Liver (tissue), 9 donors: Measurements from ENCODE around the gene NTN1. TPM values are rescaled to one million over a fixed set of nuclear protein-coding genes. Genes with fewer than 3 reads are reported as not detected.

Source experiments
- DNase-seq: peaks from one replicate; pipeline ENCODE4 v3.0.0-alpha.2; 2017; ENCODE audit warnings: low spot score
- H3K27ac ChIP-seq, 2 donors: one replicate each; pipeline ENCODE4 v1.7.0; 2013; ENCODE audit warnings: inconsistent platforms in 2 of 2, low read length in 2 of 2, control low read depth in 1 of 2, low read depth in 1 of 2, mild to moderate bottlenecking in 1 of 2
- H3K27me3 ChIP-seq, 4 donors: one replicate each; pipeline versions ENCODE4 v1.6.1 to v1.7.0; 2013; ENCODE audit warnings: low read length in 3 of 4, inconsistent platforms in 1 of 4, mild to moderate bottlenecking in 1 of 4, moderate library complexity in 1 of 4; ENCODE audit not compliant: control insufficient read depth in 4 of 4, insufficient read depth in 4 of 4
- H3K36me3 ChIP-seq, 4 donors: one replicate each; pipeline versions ENCODE4 v1.6.1 to v1.7.0; 2013; ENCODE audit warnings: low read length in 3 of 4, mild to moderate bottlenecking in 3 of 4, low read depth in 1 of 4, moderate library complexity in 1 of 4; ENCODE audit not compliant: control insufficient read depth in 4 of 4, insufficient read depth in 3 of 4
- H3K4me1 ChIP-seq, 4 donors: one replicate each; pipeline versions ENCODE4 v1.6.1 to v1.7.0; 2013; ENCODE audit warnings: low read length in 3 of 4, mild to moderate bottlenecking in 3 of 4, moderate library complexity in 1 of 4; ENCODE audit not compliant: control insufficient read depth in 4 of 4, insufficient read depth in 4 of 4
- H3K4me3 ChIP-seq, 3 donors: one replicate each; pipeline versions ENCODE4 v1.6.1 to v1.7.0; 2013; ENCODE audit warnings: low read length in 3 of 3, control low read depth in 1 of 3, low read depth in 1 of 3, mild to moderate bottlenecking in 1 of 3
- H3K9ac ChIP-seq, 2 donors: one replicate each; pipeline ENCODE4 v1.7.0; 2013; ENCODE audit warnings: low read length in 2 of 2, mild to moderate bottlenecking in 2 of 2, moderate library complexity in 2 of 2, control low read depth in 1 of 2, low read depth in 1 of 2
- H3K9me3 ChIP-seq, 4 donors: one replicate each; pipeline versions ENCODE4 v1.6.1 to v1.7.0; 2013; ENCODE audit warnings: low read length in 3 of 4; ENCODE audit not compliant: control insufficient read depth in 4 of 4
- ATF3 ChIP-seq: IDR thresholded peaks from 2 replicates; pipeline ENCODE4 v1.6.1; 2016; ENCODE audit warnings: antibody characterized with exemption
- CTCF ChIP-seq: fragments of 150-350 bp; IDR thresholded peaks from 2 replicates; pipeline ENCODE4 v1.5.1; 2017; ENCODE audit warnings: improper control_type of control experiment, low read depth, low read length; ENCODE audit not compliant: missing input control
- EGR1 ChIP-seq, 2 donors: IDR thresholded peaks; 2 replicates each; pipeline ENCODE4 v1.6.1; 2016 to 2018; ENCODE audit warnings: antibody characterized with exemption in 2 of 2, low read depth in 2 of 2
- FOXA1 ChIP-seq: IDR thresholded peaks from 2 replicates; pipeline ENCODE4 v1.6.1; 2016; ENCODE audit warnings: antibody characterized with exemption
- FOXA2 ChIP-seq: IDR thresholded peaks from 2 replicates; pipeline ENCODE4 v1.6.1; 2016; ENCODE audit warnings: antibody characterized with exemption
- GABPA ChIP-seq, 2 donors: IDR thresholded peaks in 1 of 2; conservative IDR thresholded peaks in 1 of 2; 2 replicates each; pipeline ENCODE4 v1.6.1; 2016; ENCODE audit warnings: antibody characterized with exemption in 2 of 2, mild to moderate bottlenecking in 1 of 2, moderate library complexity in 1 of 2
- HNF4A ChIP-seq, 2 donors: conservative IDR thresholded peaks; 2 replicates each; pipeline ENCODE4 v1.6.1; 2016; ENCODE audit warnings: antibody characterized with exemption in 2 of 2, mild to moderate bottlenecking in 2 of 2
- HNF4G ChIP-seq: IDR thresholded peaks from 2 replicates; pipeline ENCODE4 v1.6.1; 2016; ENCODE audit warnings: antibody characterized with exemption
- JUND ChIP-seq, 2 donors: IDR thresholded peaks; 2 replicates each; pipeline ENCODE4 v1.6.1; 2016; ENCODE audit warnings: antibody characterized with exemption in 2 of 2
- MAX ChIP-seq: IDR thresholded peaks from 2 replicates; pipeline ENCODE4 v1.6.1; 2016; ENCODE audit warnings: antibody characterized with exemption
- NR2F2 ChIP-seq: IDR thresholded peaks from 2 replicates; pipeline ENCODE4 v1.6.1; 2016; ENCODE audit warnings: antibody characterized with exemption
- RAD21 ChIP-seq, 2 donors: IDR thresholded peaks; 2 replicates each; pipeline ENCODE4 v1.6.1; 2016; ENCODE audit warnings: antibody characterized with exemption in 2 of 2, mild to moderate bottlenecking in 2 of 2
- REST ChIP-seq: IDR thresholded peaks from 2 replicates; pipeline ENCODE4 v1.6.1; 2016; ENCODE audit warnings: antibody characterized with exemption, mild to moderate bottlenecking
- RXRA ChIP-seq, 2 donors: IDR thresholded peaks; 2 replicates each; pipeline ENCODE4 v1.6.1; 2017 to 2018; ENCODE audit warnings: antibody characterized with exemption in 2 of 2, mild to moderate bottlenecking in 1 of 2
- SP1 ChIP-seq: IDR thresholded peaks from 2 replicates; pipeline ENCODE4 v1.6.1; 2018; ENCODE audit warnings: antibody characterized with exemption, mild to moderate bottlenecking
- TAF1 ChIP-seq: conservative IDR thresholded peaks from 2 replicates; pipeline ENCODE4 v1.6.1; 2016; ENCODE audit warnings: antibody characterized with exemption, mild to moderate bottlenecking
- YY1 ChIP-seq: IDR thresholded peaks from 2 replicates; pipeline ENCODE4 v1.6.1; 2016; ENCODE audit warnings: antibody characterized with exemption, mild to moderate bottlenecking
- ZBTB33 ChIP-seq: IDR thresholded peaks from 2 replicates; pipeline ENCODE4 v1.6.1; 2016; ENCODE audit warnings: antibody characterized with exemption
- WGBS: extraction: QIAGEN DNeasy Blood & Tissue Kit; methylation state at CpG from one replicate; pipeline ENCODE4 v1.1.7; 2013; 5-methylcytosine and 5-hydroxymethylcytosine counted together
- polyA plus RNA-seq, 2 donors: library from polyadenylated mRNA; stranded (reverse) in 1 of 2; unstranded in 1 of 2; fragments of 200-250 nt in 1 of 2; fragments of >200 nt in 1 of 2; fragmentation: Nextera tagmentation in 1 of 2; extraction: Ambion mirVana in 1 of 2; gene quantifications; one replicate each; pipeline versions ENCODE4 v1.2.1 to v1.2.3, GENCODE V29; 2013 to 2015
- total RNA-seq, 2 donors: library from RNA; depleted of rRNA; stranded (reverse); fragments of >200 nt; gene quantifications; one replicate each; pipeline ENCODE4 v1.2.3, GENCODE V29; 2014
- donor health status: healthy.
- donor health status: healthy.
- donor health status: healthy.
- donor health status: healthy.
- donor health status: healthy.

Gene NTN1
- total and polyA plus RNA-seq, 4 donors: 0.14 to 8.7 (median 4.3) TPM

- no peak for DNase-seq
- 89% methylated on average over 23 of the region's 23 CpGs for WGBS
- no peaks in the 10 kb centered on the region for H3K4me1 ChIP-seq
Measured at GRCh38 chr17:9231449-9232154, 210.3 kb downstream of the NTN1 start.

GRCh38 chr17:9232155-9232475 lies 210.8 kb downstream of the NTN1 start:
- Histone ChIP-seq H3K4me3 (no peak overlapping the region), H3K27me3 (no peaks in the 10 kb centered on the region), H3K36me3 (no peaks in the 10 kb centered on the region), H3K9ac (no peak overlapping the region), H3K9me3 (no peaks in the 10 kb centered on the region), H3K4me1 (no peaks in the 10 kb centered on the region), H3K27ac (no peak overlapping the region)
- no peak for DNase-seq
- WGBS: 85% methylated on average over 6 of the region's 6 CpGs
- no peak for TF ChIP-seq MAX
- TF ChIP-seq ATF3: no peak
- TF ChIP-seq NR2F2: no peak
- no peak for TF ChIP-seq SP1
- no peak for TF ChIP-seq GABPA (IDR thresholded peaks at IDR 0.05 in 1 of 2, conservative IDR thresholded peaks at IDR 0.05 in 1 of 2)
- TF ChIP-seq EGR1 (IDR thresholded peaks at IDR 0.05; ENCODE audit: low read depth in 2 of 2): no peak
- no peak for TF ChIP-seq FOXA2
- TF ChIP-seq HNF4G: no peak
- no peak for TF ChIP-seq JUND (IDR thresholded peaks at IDR 0.05)
- TF ChIP-seq FOXA1: no peak
- TF ChIP-seq YY1: no peak
- no peak for TF ChIP-seq RXRA (IDR thresholded peaks at IDR 0.05)
- no peak for TF ChIP-seq REST
- TF ChIP-seq HNF4A (conservative IDR thresholded peaks at IDR 0.05): no peak
- TF ChIP-seq TAF1: no peak
- no peak for TF ChIP-seq CTCF
- TF ChIP-seq RAD21 (IDR thresholded peaks at IDR 0.05): no peak
- no peak for TF ChIP-seq ZBTB33

More at GRCh38 chr17:9231449-9232154, 210.3 kb downstream of the NTN1 start:
- Histone ChIP-seq H3K27me3 (no peaks in the 10 kb centered on the region), H3K9ac (no peak overlapping the region), H3K9me3 (no peaks in the 10 kb centered on the region), H3K36me3 (no peaks in the 10 kb centered on the region), H3K4me3 (no peak overlapping the region), H3K27ac (no peak overlapping the region)
- no peak for TF ChIP-seq NR2F2
- TF ChIP-seq ZBTB33: no peak
- no peak for TF ChIP-seq MAX
- TF ChIP-seq RAD21 (IDR thresholded peaks at IDR 0.05): no peak
- TF ChIP-seq FOXA1: no peak
- no peak for TF ChIP-seq SP1
